GM20000 (cell line): ENCODE measurements around the gene SASH1.
A peak's percentile ranks its signal among the peaks of the same experiment; 100 is the strongest.

Experiments used
- DNase-seq: peaks from one replicate; pipeline ENCODE4 v3.0.0; 2012; ENCODE audit warnings: low spot score
- CTCF ChIP-seq: IDR thresholded peaks from 2 replicates; pipeline ENCODE4 v1.5.1; 2012; ENCODE audit warnings: mild to moderate bottlenecking, control low read depth; ENCODE audit errors: extremely low read depth, missing control alignments

Gene SASH1

GRCh38 chr6:148342350-148343046 is at the start of gene SASH1:
Gene SASH1 (plus strand): TSS chr6:148342838. CDS start chr6:148343068, 230 bp downstream.
- TF ChIP-seq CTCF, result no peak
- DNase-seq, result peak; percentile 38

DNA sequence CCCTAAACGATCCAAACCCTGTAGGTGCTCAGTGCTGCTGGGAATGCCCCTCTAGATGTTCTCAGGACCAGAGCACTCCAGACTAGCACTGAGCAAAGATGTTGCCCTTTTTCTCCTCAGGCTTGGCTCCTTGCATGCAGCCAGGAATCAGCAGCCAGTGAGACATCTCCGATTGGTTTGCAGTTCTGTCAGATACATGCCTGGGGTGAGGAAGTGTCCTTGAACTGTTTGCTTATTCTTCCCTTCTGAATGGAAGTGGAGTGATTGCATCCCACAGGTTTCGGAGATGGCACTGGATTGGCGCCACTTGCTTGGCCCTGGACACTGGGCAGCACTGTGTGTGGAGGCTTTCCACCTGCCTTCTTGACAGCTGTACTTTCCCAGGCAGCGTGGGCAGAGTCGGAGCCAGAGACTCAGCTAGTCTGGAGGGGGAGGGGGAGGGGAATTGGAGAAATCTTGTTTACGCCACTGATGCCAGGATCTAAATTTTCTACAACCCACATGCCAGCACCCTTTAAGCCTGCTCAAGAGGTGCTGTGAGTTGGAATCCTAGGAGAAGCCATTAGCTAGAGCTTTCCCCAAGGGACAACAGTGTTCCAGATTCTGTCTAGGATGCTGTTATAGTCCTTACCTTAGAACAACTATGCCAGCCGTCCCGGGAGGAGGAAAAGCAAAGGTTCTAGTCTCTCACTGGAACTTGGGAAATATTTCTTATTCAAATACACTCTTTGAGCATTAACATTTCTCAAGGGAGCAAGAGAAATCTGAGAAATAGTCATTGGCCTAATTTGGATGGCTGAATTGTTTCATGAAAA is 49.2 kb upstream of the SASH1 start:
- TF ChIP-seq CTCF, result no peak
- no peak for DNase-seq

- DNase-seq, result no peak
- no peak for TF ChIP-seq CTCF
These were observed 48.6 kb upstream of the SASH1 start for GRCh38 chr6:148294059-148294458.

- no peak for TF ChIP-seq CTCF
- no peak for DNase-seq
These were observed 47.3 kb upstream of the SASH1 start for GRCh38 chr6:148295261-148295887.

DNA sequence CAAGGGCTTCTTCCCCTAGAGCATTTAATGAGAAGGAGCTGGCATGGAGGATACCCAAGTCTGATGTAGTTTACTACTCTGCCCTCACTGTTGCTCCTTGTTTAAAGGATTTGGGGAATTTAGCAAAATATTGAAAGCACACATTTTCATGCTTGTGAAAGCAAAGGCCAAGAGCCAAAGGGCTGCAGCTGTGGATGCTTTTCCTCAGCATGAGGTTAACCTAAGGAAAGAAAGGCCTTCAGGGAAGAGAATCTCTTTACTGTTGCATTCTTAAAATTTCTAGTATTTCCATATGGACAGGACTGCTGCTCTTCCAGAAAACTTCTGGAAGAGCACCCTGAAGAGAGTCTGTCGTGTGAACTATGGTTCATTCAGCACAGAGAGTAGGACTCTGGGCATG is 45.9 kb upstream of the SASH1 start:
- DNase-seq, result no peak
- TF ChIP-seq CTCF, result no peak

DNA sequence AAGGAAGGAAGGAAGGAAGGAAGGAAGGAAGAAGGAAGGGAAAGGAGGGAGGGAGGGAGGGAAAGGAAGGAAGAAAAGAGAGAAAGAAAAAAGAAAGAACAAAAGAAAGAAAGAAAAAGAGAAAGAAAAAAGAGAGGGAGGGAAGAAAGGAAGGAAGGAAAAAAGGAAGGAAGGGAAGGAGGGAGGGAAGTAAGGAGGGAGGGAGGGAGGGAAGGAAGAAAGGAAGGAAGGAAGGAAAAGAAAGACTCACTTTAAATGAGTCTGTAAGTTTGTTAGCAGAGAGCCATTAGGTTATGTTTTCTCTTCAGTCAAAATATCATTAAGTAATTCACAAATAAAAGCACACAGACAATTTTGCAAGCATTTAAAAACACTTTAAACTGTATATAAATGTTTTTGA is 44.0 kb upstream of the SASH1 start:
- no peak for TF ChIP-seq CTCF
- DNase-seq, result no peak

GRCh38 chr6:148303616-148304015 is 39.0 kb upstream of the SASH1 start:
- no peak for TF ChIP-seq CTCF

More at GRCh38 chr6:148303616-148304015, 39.0 kb upstream of the SASH1 start:
- no peak for DNase-seq
